ENCODE results near the gene NCS1.

DNA sequence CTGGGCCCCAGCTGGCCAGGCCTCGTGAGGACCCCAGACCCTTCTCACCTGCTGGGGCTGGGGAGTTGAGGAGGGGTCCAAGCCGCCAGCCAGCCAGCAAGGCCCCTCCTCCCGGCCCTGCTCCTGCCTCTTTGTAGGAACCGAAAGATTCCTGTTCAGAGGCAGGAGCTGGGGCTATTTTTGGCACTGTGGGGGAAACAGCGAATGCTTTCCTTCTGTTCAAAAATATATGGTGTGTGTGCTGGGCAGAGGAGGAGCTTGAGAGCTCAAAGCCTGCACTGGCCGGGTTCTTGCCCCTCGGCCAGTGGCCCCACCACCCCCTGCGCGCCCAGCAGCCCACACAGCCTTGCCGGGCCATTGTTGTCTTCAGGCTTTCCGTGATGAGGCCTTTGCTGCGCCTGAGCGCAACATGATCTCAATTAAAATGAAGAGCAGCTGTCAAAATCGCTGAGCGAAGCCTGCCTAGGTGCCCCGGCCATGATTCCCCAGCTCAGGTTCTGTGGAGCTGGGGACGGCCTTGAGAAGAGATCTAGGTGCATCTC is 13.4 kb downstream of the NCS1 start:
- no peak for TF ChIP-seq POLR2A (IDR thresholded peaks at IDR 0.05; ENCODE audit: low read depth, low read length)
- no peak for TF ChIP-seq POLR2AphosphoS5 (IDR thresholded peaks at IDR 0.05; ENCODE audit: low read depth, low read length)

Measured in GM12892 (cell line).